GM12891 (cell line): Measurements from ENCODE around the gene E2F1.

Experiments used
- PAX5 ChIP-seq: IDR thresholded peaks from 2 replicates; pipeline ENCODE4 v1.6.1; 2011; ENCODE audit warnings: low read length, moderate library complexity, mild to moderate bottlenecking; ENCODE audit not compliant: insufficient read depth, severe bottlenecking
- POLR2A ChIP-seq: IDR thresholded peaks from 2 replicates; pipeline ENCODE4 v1.6.1; 2011; ENCODE audit warnings: low read depth, low read length, control low read depth
- POLR2AphosphoS5 ChIP-seq: IDR thresholded peaks from 2 replicates; pipeline ENCODE4 v1.6.1; 2011; ENCODE audit warnings: low read depth, low read length, control low read depth
- POU2F2 ChIP-seq: IDR thresholded peaks from 2 replicates; pipeline ENCODE4 v1.6.1; 2011; ENCODE audit warnings: low read depth, mild to moderate bottlenecking, control low read depth, low read length, moderate library complexity
- TAF1 ChIP-seq: IDR thresholded peaks from 2 replicates; pipeline ENCODE4 v1.6.1; 2011; ENCODE audit warnings: low read depth, low read length, control low read depth

- TF ChIP-seq POLR2A (no peak), POLR2AphosphoS5 (no peak), TAF1 (no peak), PAX5 (no peak), POU2F2 (no peak)
Measured at GRCh38 chr20:33702861-33703260, 16.7 kb upstream of the E2F1 start.
